ENCODE results near the gene MAP3K15. TPM values are rescaled to one million over a fixed set of nuclear protein-coding genes. Genes with fewer than 3 reads are reported as not detected.

The MAP3K15 gene
- total and polyA plus RNA-seq, 9 donors = 0.37 to 11.6 (median 1.4) TPM

- TF ChIP-seq POLR2A (IDR thresholded peaks at IDR 0.05) = no peak
- TF ChIP-seq EP300 (IDR thresholded peaks at IDR 0.05) = no peak
- TF ChIP-seq CTCF (IDR thresholded peaks at IDR 0.05) = no peak
- no peaks in the 10 kb centered on the region for H3K36me3 ChIP-seq
- 63 to 76% (median 68%) methylated on average over 6 of the region's 6 CpGs for WGBS, 3 donors
- H3K9me3 ChIP-seq = no peaks in the 10 kb centered on the region
- H3K27ac ChIP-seq = no peak overlapping the region
- DNase-seq = no peak
- no peaks in the 10 kb centered on the region for H3K4me1 ChIP-seq (ENCODE audit: insufficient read depth)
- H3K4me3 ChIP-seq = no peak overlapping the region
- intact Hi-C loops (cut with DNase I) = no loop called here
- no peaks in the 10 kb centered on the region for H3K27me3 ChIP-seq
Observed at GRCh38 chrX:19360903-19361302, 154.4 kb downstream of the MAP3K15 start.

- no peaks in the 10 kb centered on the region for H3K4me1 ChIP-seq (ENCODE audit: insufficient read depth)
- no peaks in the 10 kb centered on the region for H3K9me3 ChIP-seq
- H3K27ac ChIP-seq = no peak overlapping the region
- no peak for TF ChIP-seq EP300 (IDR thresholded peaks at IDR 0.05)
- TF ChIP-seq CTCF (IDR thresholded peaks at IDR 0.05) = no peak
- TF ChIP-seq POLR2A (IDR thresholded peaks at IDR 0.05) = no peak
- no peaks in the 10 kb centered on the region for H3K36me3 ChIP-seq
- no peak overlapping the region for H3K4me3 ChIP-seq
- no peaks in the 10 kb centered on the region for H3K27me3 ChIP-seq
- 84 to 86% (median 85%) methylated on average over 7 of the region's 7 CpGs for WGBS, 3 donors
- intact Hi-C loops (cut with DNase I) = no loop called here
- DNase-seq = no peak
Observed at GRCh38 chrX:19358521-19358920, 156.8 kb downstream of the MAP3K15 start.

DNA sequence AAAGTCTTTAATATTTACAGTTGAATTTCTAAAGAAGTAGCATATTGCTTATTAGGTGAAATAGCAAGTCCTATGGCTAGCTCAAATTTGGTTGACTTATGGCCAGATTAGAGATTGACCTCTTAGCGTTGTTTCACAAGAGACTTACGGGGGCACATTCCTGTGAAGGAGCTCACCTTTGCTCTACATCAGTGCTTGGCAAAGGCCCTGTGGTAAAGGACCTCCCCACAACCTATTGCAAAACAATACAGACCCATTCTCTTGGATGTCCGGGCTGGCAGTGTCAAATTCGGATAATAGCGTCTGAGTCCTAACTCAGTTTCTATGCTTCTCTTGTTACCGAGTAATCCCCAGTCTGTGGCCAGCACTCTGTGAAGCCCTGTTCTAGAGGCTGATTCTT, 160.7 kb downstream of the MAP3K15 start:
- WGBS, 3 donors = 88 to 91% (median 90%) methylated on average over 6 of the region's 6 CpGs
- no peak overlapping the region for H3K4me3 ChIP-seq
- H3K27me3 ChIP-seq = no peaks in the 10 kb centered on the region
- H3K4me1 ChIP-seq (ENCODE audit: insufficient read depth) = no peaks in the 10 kb centered on the region
- no peak overlapping the region for H3K27ac ChIP-seq
- TF ChIP-seq CTCF (IDR thresholded peaks at IDR 0.05) (no peak), EP300 (IDR thresholded peaks at IDR 0.05) (no peak), POLR2A (IDR thresholded peaks at IDR 0.05) (no peak)
- no peaks in the 10 kb centered on the region for H3K36me3 ChIP-seq
- H3K9me3 ChIP-seq = no peaks in the 10 kb centered on the region
- DNase-seq = no peak
- intact Hi-C loops (cut with DNase I) = no loop called here

- Histone ChIP-seq H3K27ac (no peak overlapping the region), H3K9me3 (no peaks in the 10 kb centered on the region), H3K27me3 (no peaks in the 10 kb centered on the region), H3K4me1 (ENCODE audit: insufficient read depth) (no peaks in the 10 kb centered on the region), H3K4me3 (no peak overlapping the region), H3K36me3 (no peaks in the 10 kb centered on the region)
- no peak for DNase-seq
- TF ChIP-seq POLR2A (IDR thresholded peaks at IDR 0.05) = no peak
- no peak for TF ChIP-seq EP300 (IDR thresholded peaks at IDR 0.05)
- no peak for TF ChIP-seq CTCF (IDR thresholded peaks at IDR 0.05)
- WGBS, 3 donors = 74 to 83% (median 79%) methylated on average over 8 of the region's 8 CpGs
- intact Hi-C loops (cut with DNase I) = no loop called here
Observed at GRCh38 chrX:19350941-19351384, 164.3 kb downstream of the MAP3K15 start.
